ENCODE measurements around the gene RGL1. TPM values are rescaled to one million over a fixed set of nuclear protein-coding genes. Genes with fewer than 3 reads are reported as not detected.
"Not testable (repeated sequence)": the region's sequence is repeated elsewhere in the genome, so short reads cannot be mapped to it uniquely, and the experiment has no call there.

Gene RGL1
- total RNA-seq, 3 donors from 2014 or later = 6.2 to 29.8 (median 15.9) TPM

GRCh38 chr1:183780159-183780558 is 24.8 kb upstream of the RGL1 start:
- no peak for TF ChIP-seq CTCF (IDR thresholded peaks at IDR 0.05)
- H3K9me3 ChIP-seq = peaks cover 3% of the 10 kb centered on the region
- no peaks in the 10 kb centered on the region for H3K4me1 ChIP-seq (ENCODE audit: low read depth)
- DNase-seq (no peak), ATAC-seq (no peak)
- no peaks in the 10 kb centered on the region for H3K36me3 ChIP-seq (ENCODE audit: low read depth)
- intact Hi-C loops (cut with DNase I, micrococcal nuclease) = no loop called here
- H3K4me3 ChIP-seq = no peak overlapping the region

- Histone ChIP-seq H3K4me1 (ENCODE audit: low read depth) (no peaks in the 10 kb centered on the region), H3K36me3 (ENCODE audit: low read depth) (no peaks in the 10 kb centered on the region), H3K9me3 (no peaks in the 10 kb centered on the region), H3K4me3 (no peak overlapping the region)
- intact Hi-C loops (cut with DNase I, micrococcal nuclease) = no loop called here
- ATAC-seq (no peak), DNase-seq (no peak)
- TF ChIP-seq CTCF (IDR thresholded peaks at IDR 0.05) = no peak
Measured at GRCh38 chr1:183780757-183781156, 24.2 kb upstream of the RGL1 start.

DNA sequence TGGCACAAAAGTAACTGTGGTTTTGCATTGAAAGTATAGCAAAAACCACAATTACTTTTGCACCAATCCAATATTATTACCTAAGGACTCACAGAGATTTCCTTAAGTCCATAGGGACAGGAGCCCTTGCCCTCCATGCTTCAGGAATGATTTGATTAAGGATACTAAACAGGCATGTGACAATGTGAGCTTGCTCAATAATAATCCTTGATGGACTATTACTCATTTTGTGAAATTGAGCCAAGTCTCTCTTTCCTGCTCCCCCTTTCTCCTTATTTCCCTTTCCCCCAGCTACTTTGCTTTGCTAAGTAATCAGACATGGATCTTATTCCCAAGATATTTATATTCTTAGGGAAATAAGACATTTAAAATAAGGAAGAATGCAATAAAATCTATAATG is 21.6 kb upstream of the RGL1 start:
- ATAC-seq (no peak), DNase-seq (no peak)
- Histone ChIP-seq H3K4me1 (ENCODE audit: low read depth) (no peaks in the 10 kb centered on the region), H3K36me3 (ENCODE audit: low read depth) (no peaks in the 10 kb centered on the region), H3K4me3 (no peak overlapping the region), H3K9me3 (no peaks in the 10 kb centered on the region)
- TF ChIP-seq CTCF (IDR thresholded peaks at IDR 0.05) = no peak
- intact Hi-C loops (cut with DNase I, micrococcal nuclease) = no loop called here

DNA sequence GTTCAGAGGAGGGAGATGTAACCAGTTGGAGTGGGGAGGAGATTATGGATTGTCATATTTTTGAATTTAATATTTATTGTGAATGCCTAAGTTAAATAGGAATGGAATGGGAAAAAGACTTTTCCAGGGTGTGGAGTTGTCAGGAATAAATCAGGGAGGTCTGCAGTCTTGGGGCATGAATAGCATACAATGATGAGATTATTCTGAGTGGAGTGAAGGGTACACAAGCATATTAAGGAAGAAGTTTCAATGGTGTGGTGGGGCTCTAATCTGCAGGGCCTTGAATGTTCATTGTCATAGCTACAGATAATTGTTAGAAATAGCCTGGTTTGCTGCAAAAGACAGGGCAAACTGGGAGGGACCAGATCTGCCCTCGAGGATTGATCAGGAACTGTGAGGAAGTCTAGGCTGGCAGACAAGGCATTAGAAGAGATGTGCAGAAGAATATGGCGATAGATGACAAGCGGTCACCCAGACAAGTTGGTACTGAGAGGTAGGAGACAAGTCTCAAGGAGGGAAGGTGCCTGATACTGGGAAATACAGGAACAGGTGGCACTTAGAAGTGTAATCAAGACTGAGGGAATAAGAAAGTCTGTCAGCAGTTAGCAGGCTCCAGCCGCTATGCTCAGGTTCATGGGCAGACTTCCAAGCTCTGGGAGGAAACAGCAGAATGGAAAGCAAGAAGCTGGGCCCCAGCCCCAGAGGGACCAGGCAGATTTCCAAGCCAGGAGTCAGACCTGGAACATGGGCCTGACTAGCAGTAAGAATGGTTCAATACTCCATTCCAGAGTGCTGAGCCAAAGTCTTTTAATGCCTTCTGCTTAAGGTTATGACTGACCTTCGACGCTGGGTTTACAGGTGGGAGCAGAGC is 20.9 kb upstream of the RGL1 start:
- no peak for ATAC-seq
- H3K36me3 ChIP-seq (ENCODE audit: low read depth) = no peaks in the 10 kb centered on the region
- no peaks in the 10 kb centered on the region for H3K4me1 ChIP-seq (ENCODE audit: low read depth)
- no peak for DNase-seq
- intact Hi-C loops (cut with DNase I, micrococcal nuclease) = no loop called here
- no peak for TF ChIP-seq CTCF (IDR thresholded peaks at IDR 0.05)
- no peak overlapping the region for H3K4me3 ChIP-seq
- no peaks in the 10 kb centered on the region for H3K9me3 ChIP-seq

GRCh38 chr1:183785921-183786320 is 19.0 kb upstream of the RGL1 start:
- H3K36me3 ChIP-seq (ENCODE audit: low read depth); H3K9me3 ChIP-seq; ATAC-seq; H3K4me3 ChIP-seq; DNase-seq; H3K4me1 ChIP-seq (ENCODE audit: low read depth); intact Hi-C loops (cut with DNase I, micrococcal nuclease): not testable (repeated sequence)

- TF ChIP-seq CTCF (IDR thresholded peaks at IDR 0.05) = no peak
- Histone ChIP-seq H3K4me1 (ENCODE audit: low read depth) (no peaks in the 10 kb centered on the region), H3K36me3 (ENCODE audit: low read depth) (no peaks in the 10 kb centered on the region), H3K9me3 (no peaks in the 10 kb centered on the region), H3K4me3 (no peak overlapping the region)
- ATAC-seq (no peak), DNase-seq (no peak)
- intact Hi-C loops (cut with DNase I, micrococcal nuclease) = no loop called here
Measured at GRCh38 chr1:183787704-183788103, 17.2 kb upstream of the RGL1 start.

Data from mucosa of descending colon (tissue), 3 donors.